Endothelial cell (in vitro differentiated cells): Measurements from ENCODE around the gene TJP1. TPM values are rescaled to one million over a fixed set of nuclear protein-coding genes. Genes with fewer than 3 reads are reported as not detected.

Source experiments
- DNase-seq: peaks from one replicate; pipeline ENCODE4 v3.0.0; 2021; ENCODE audit warnings: low spot score
- H3K27ac Mint-ChIP-seq: one replicate; pipeline ENCODE4 v1.8.0; 2021; ENCODE audit warnings: mixed read lengths, inconsistent platforms; ENCODE audit not compliant: unreplicated experiment
- H3K27me3 Mint-ChIP-seq: one replicate; pipeline ENCODE4 v1.8.0; 2021; ENCODE audit warnings: mild to moderate bottlenecking, moderate library complexity, mixed read lengths, inconsistent platforms; ENCODE audit not compliant: unreplicated experiment
- H3K36me3 Mint-ChIP-seq: one replicate; pipeline ENCODE4 v1.8.0; 2021; ENCODE audit warnings: mild to moderate bottlenecking, low read depth, mixed read lengths, inconsistent platforms; ENCODE audit not compliant: unreplicated experiment
- H3K4me1 Mint-ChIP-seq: one replicate; pipeline ENCODE4 v1.8.0; 2021; ENCODE audit warnings: mild to moderate bottlenecking, mixed read lengths, inconsistent platforms; ENCODE audit not compliant: unreplicated experiment
- H3K4me3 Mint-ChIP-seq: one replicate; pipeline ENCODE4 v1.8.0; 2021; ENCODE audit warnings: mild to moderate bottlenecking, mixed read lengths, inconsistent platforms; ENCODE audit not compliant: unreplicated experiment
- H3K9me3 Mint-ChIP-seq: one replicate; pipeline ENCODE4 v1.8.0; 2021; ENCODE audit warnings: mixed read lengths, inconsistent platforms; ENCODE audit not compliant: unreplicated experiment
- total RNA-seq: library from RNA; stranded (reverse); fragmentation: NEBNext Ultra II Directional; extraction: Animal tissue kit (Norgen Biotek cat#: 25700); gene quantifications from one replicate; pipeline ENCODE4 v1.2.1, GENCODE V29; 2021; ENCODE audit not compliant: unreplicated experiment
- TF ChIP-seq, protein P1 (sequence below): fragments of 200-600 bp; sonication (generic); IDR thresholded peaks from one replicate; pipeline ENCODE4 v1.5.0; 2021; ENCODE audit warnings: antibody characterized with exemption; ENCODE audit not compliant: unreplicated experiment

Gene TJP1
- total RNA-seq, 1 donor from 2014 or later, result 473 TPM

- peaks cover 8% of the 10 kb centered on the region for H3K27me3 Mint-ChIP-seq
- H3K9me3 Mint-ChIP-seq, result no peaks in the 10 kb centered on the region
- DNase-seq, result no peak
- H3K4me3 Mint-ChIP-seq, result peak overlapping the region; percentile 89
- TF ChIP-seq, protein P1, sequence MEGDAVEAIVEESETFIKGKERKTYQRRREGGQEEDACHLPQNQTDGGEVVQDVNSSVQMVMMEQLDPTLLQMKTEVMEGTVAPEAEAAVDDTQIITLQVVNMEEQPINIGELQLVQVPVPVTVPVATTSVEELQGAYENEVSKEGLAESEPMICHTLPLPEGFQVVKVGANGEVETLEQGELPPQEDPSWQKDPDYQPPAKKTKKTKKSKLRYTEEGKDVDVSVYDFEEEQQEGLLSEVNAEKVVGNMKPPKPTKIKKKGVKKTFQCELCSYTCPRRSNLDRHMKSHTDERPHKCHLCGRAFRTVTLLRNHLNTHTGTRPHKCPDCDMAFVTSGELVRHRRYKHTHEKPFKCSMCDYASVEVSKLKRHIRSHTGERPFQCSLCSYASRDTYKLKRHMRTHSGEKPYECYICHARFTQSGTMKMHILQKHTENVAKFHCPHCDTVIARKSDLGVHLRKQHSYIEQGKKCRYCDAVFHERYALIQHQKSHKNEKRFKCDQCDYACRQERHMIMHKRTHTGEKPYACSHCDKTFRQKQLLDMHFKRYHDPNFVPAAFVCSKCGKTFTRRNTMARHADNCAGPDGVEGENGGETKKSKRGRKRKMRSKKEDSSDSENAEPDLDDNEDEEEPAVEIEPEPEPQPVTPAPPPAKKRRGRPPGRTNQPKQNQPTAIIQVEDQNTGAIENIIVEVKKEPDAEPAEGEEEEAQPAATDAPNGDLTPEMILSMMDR, result no peak
- peaks cover 57% of the 10 kb centered on the region for H3K36me3 Mint-ChIP-seq
- H3K4me1 Mint-ChIP-seq, result peaks cover 35% of the 10 kb centered on the region
- H3K27ac Mint-ChIP-seq, result peak overlapping the region; percentile 54
Observed at GRCh38 chr15:29792426-29793159, 29.7 kb downstream of the TJP1 start.

GRCh38 chr15:29790607-29791006, 31.7 kb downstream of the TJP1 start:
- peaks cover 45% of the 10 kb centered on the region for H3K36me3 Mint-ChIP-seq
- TF ChIP-seq, protein P1, result no peak
- no peak for DNase-seq
- no peaks in the 10 kb centered on the region for H3K9me3 Mint-ChIP-seq
- peaks cover 32% of the 10 kb centered on the region for H3K4me1 Mint-ChIP-seq
- no peak overlapping the region for H3K4me3 Mint-ChIP-seq
- peak overlapping the region; percentile 45 for H3K27ac Mint-ChIP-seq
- peaks cover 10% of the 10 kb centered on the region for H3K27me3 Mint-ChIP-seq

DNA sequence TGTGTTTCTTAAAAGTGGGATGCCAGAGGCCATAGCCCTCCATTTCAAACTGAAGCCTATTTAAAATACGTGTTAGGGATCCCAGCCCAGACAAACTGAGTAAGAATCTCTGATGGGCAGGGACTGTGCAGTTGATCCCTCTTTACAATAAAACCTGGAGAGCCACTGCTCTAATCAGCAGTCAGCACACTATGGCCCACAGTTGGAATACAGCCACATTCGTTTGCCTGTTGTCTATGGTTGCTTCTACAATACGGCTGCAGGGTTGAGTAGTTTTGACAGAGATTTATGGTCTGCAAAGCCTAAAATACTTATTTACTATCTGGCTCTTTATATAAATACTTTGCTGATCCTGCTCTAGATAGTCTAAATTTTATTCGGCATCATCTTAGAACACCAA, 32.4 kb downstream of the TJP1 start:
- Mint-ChIP-seq H3K4me3 (no peak overlapping the region), H3K36me3 (peaks cover 44% of the 10 kb centered on the region), H3K9me3 (no peaks in the 10 kb centered on the region), H3K27ac (peak overlapping the region; percentile 11), H3K4me1 (peaks cover 31% of the 10 kb centered on the region), H3K27me3 (peaks cover 10% of the 10 kb centered on the region)
- TF ChIP-seq, protein P1, result no peak
- no peak for DNase-seq

DNA sequence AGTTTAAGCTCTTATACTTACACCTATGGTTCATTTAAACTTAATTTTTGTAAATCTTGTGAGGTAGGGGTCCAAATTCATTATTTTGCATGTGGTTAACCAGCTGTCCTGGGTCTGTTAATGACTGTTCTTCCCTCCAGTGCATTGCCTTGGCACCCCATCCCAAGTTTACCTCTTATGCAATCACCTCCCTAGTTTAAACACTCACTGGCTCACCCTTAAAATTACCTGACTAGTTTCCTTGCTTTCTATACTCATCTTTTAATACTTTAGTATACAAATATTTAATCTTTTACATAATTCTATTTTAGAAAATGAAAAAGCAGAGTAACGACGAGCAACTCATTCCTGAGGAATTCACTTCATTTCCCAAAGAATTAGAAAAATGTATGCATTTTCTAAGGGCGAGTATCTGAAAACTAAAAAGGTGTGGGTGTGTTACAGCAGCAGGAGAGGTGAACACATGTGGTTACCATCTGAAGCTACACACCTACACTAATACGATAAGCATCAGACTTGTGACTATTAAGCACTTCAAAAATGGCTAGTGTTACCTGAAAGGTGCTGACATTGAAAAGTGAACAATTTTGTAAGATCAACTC, 33.7 kb downstream of the TJP1 start:
- Mint-ChIP-seq H3K4me3 (no peak overlapping the region), H3K27ac (no peak overlapping the region), H3K9me3 (no peaks in the 10 kb centered on the region), H3K36me3 (peaks cover 31% of the 10 kb centered on the region), H3K27me3 (peaks cover 10% of the 10 kb centered on the region), H3K4me1 (peaks cover 19% of the 10 kb centered on the region)
- TF ChIP-seq, protein P1, result no peak
- DNase-seq, result no peak

- Mint-ChIP-seq H3K36me3 (peaks cover 31% of the 10 kb centered on the region), H3K27ac (no peak overlapping the region), H3K4me1 (peaks cover 13% of the 10 kb centered on the region), H3K4me3 (no peak overlapping the region), H3K9me3 (no peaks in the 10 kb centered on the region), H3K27me3 (peaks cover 12% of the 10 kb centered on the region)
- TF ChIP-seq, protein P1, result no peak
- no peak for DNase-seq
Observed at GRCh38 chr15:29787767-29788166, 34.5 kb downstream of the TJP1 start.
